HEK293 (cell line): ENCODE data around the gene STAB1.

Experiments used
- CTCF ChIA-PET: fragments of 350-600 bp; formaldehyde crosslinking; extraction: SDS; loops from one replicate; lab custom pipeline; 2021; ENCODE audit warnings: antibody characterized with exemption; lab: Yijun Ruan, JAX
- POLR2A ChIA-PET: fragments of 300-600 bp; formaldehyde crosslinking; extraction: SDS; loops from one replicate; lab custom pipeline; 2020; ENCODE audit warnings: antibody characterized with exemption, inconsistent platforms; lab: Yijun Ruan, JAX
- H3K27ac ChIP-seq: fragments of 200-500 bp; sonication (Bioruptor generic); 2 replicates; pipeline ENCODE4 v1.5.1; 2014; ENCODE audit warnings: low read depth, low read length, control low read depth, inconsistent platforms; ENCODE audit errors: extremely low read depth
- H3K36me3 ChIP-seq, 2 experiments: fragments of 200-500 bp in 1 of 2; sonication (Bioruptor generic) in 1 of 2; 1 replicate in 1 of 2; 2 replicates in 1 of 2; pipeline ENCODE4 v1.5.1; 2014 to 2017; ENCODE audit warnings: inconsistent platforms in 2 of 2, low read length in 2 of 2; ENCODE audit not compliant: control insufficient read depth in 2 of 2, insufficient read depth in 1 of 2
- H3K4me1 ChIP-seq: fragments of 200-500 bp; sonication (Bioruptor generic); 2 replicates; pipeline ENCODE4 v1.5.1; 2014; ENCODE audit warnings: mild to moderate bottlenecking, low read length, inconsistent platforms; ENCODE audit not compliant: control insufficient read depth, insufficient read depth
- H3K4me3 ChIP-seq: 2 replicates; pipeline ENCODE4 v1.5.1; 2011; ENCODE audit warnings: low read depth, mild to moderate bottlenecking, control low read depth, low read length, moderate library complexity
- H3K9me3 ChIP-seq: fragments of 200-500 bp; sonication (Bioruptor generic); 2 replicates; pipeline ENCODE4 v1.5.1; 2014; ENCODE audit warnings: low read depth, low read length, inconsistent platforms; ENCODE audit not compliant: control insufficient read depth, insufficient read depth
- HOXC10 ChIP-seq: sonication (generic); formaldehyde crosslinking; IDR thresholded peaks from 2 replicates; pipeline ENCODE4 v1.8.1; 2023; ENCODE audit warnings: mild to moderate bottlenecking, missing genetic modification reagents
- YY1 ChIP-seq: fragments of 450-650 bp; formaldehyde crosslinking; IDR thresholded peaks from 2 replicates; pipeline ENCODE4 v1.5.1; 2018; ENCODE audit warnings: missing biosample characterization, missing genetic modification characterization
- ZNF140 ChIP-seq: fragments of 450-650 bp; formaldehyde crosslinking; IDR thresholded peaks from 2 replicates; pipeline ENCODE4 v1.5.1; 2016; ENCODE audit warnings: missing biosample characterization, missing genetic modification characterization
- ZNF155 ChIP-seq: fragments of 450-650 bp; formaldehyde crosslinking; IDR thresholded peaks from 2 replicates; pipeline ENCODE4 v1.5.1; 2016; ENCODE audit warnings: missing biosample characterization, missing genetic modification characterization
- ZNF184 ChIP-seq: fragments of 450-650 bp; IDR thresholded peaks from 2 replicates; pipeline ENCODE4 v1.5.1; 2018; ENCODE audit warnings: missing biosample characterization, mild to moderate bottlenecking, missing genetic modification characterization
- ZNF221 ChIP-seq: fragments of 450-650 bp; formaldehyde crosslinking; IDR thresholded peaks from 2 replicates; pipeline ENCODE4 v1.5.1; 2017; ENCODE audit warnings: missing biosample characterization, missing genetic modification characterization, borderline replicate concordance
- ZNF426 ChIP-seq: fragments of 450-650 bp; formaldehyde crosslinking; IDR thresholded peaks from 2 replicates; pipeline ENCODE4 v1.5.1; 2017; ENCODE audit warnings: missing biosample characterization, missing genetic modification characterization, mild to moderate bottlenecking, inconsistent platforms, moderate library complexity
- ZNF571 ChIP-seq: fragments of 450-650 bp; formaldehyde crosslinking; IDR thresholded peaks from 2 replicates; pipeline ENCODE4 v1.5.0; 2017; ENCODE audit warnings: missing biosample characterization, missing genetic modification characterization
- ZNF610 ChIP-seq: fragments of 450-650 bp; formaldehyde crosslinking; IDR thresholded peaks from 2 replicates; pipeline ENCODE4 v1.5.1; 2016; ENCODE audit warnings: missing biosample characterization, missing genetic modification characterization, borderline replicate concordance
- ZNF660 ChIP-seq: fragments of 450-650 bp; IDR thresholded peaks from 2 replicates; pipeline ENCODE4 v1.5.1; 2018; ENCODE audit warnings: missing biosample characterization, mild to moderate bottlenecking, missing genetic modification characterization
- ZNF664 ChIP-seq: fragments of 450-650 bp; formaldehyde crosslinking; IDR thresholded peaks from 2 replicates; pipeline ENCODE4 v1.5.1; 2016; ENCODE audit warnings: missing biosample characterization, missing genetic modification characterization
- TF ChIP-seq, protein P1 (sequence below): fragments of 450-650 bp; formaldehyde crosslinking; IDR thresholded peaks from 2 replicates; pipeline ENCODE4 v1.5.1; 2016; ENCODE audit warnings: missing biosample characterization, missing genetic modification characterization
- TF ChIP-seq, protein P2 (sequence below): fragments of 450-650 bp; formaldehyde crosslinking; optimal IDR thresholded peaks from 2 replicates; pipeline ENCODE3; 2016; ENCODE audit warnings: missing biosample characterization, mild to moderate bottlenecking, missing genetic modification characterization
- TF ChIP-seq, protein P3 (sequence below): fragments of 450-650 bp; formaldehyde crosslinking; IDR thresholded peaks from 2 replicates; pipeline ENCODE4 v1.5.1; 2016; ENCODE audit warnings: missing biosample characterization, missing genetic modification characterization
- TF ChIP-seq, protein P4 (sequence below): fragments of 450-650 bp; formaldehyde crosslinking; IDR thresholded peaks from 2 replicates; pipeline ENCODE4 v1.5.1; 2016; ENCODE audit warnings: missing biosample characterization, missing genetic modification characterization
- TF ChIP-seq, protein P5 (sequence below): fragments of 450-650 bp; IDR thresholded peaks from 2 replicates; pipeline ENCODE4 v1.5.1; 2018; ENCODE audit warnings: missing biosample characterization, mild to moderate bottlenecking, missing genetic modification characterization
- TF ChIP-seq, protein P6 (sequence below): sonication (generic); formaldehyde crosslinking; IDR thresholded peaks from 2 replicates; pipeline ENCODE4 v1.8.1; 2022; ENCODE audit warnings: mild to moderate bottlenecking, moderate library complexity, missing genetic modification reagents
- TF ChIP-seq, protein P7 (sequence below): fragments of 450-650 bp; formaldehyde crosslinking; IDR thresholded peaks from 2 replicates; pipeline ENCODE4 v1.5.1; 2016; ENCODE audit warnings: missing biosample characterization, missing genetic modification characterization
- TF ChIP-seq, protein P8 (sequence below): fragments of 450-650 bp; formaldehyde crosslinking; IDR thresholded peaks from 2 replicates; pipeline ENCODE4 v1.5.1; 2016; ENCODE audit warnings: missing biosample characterization, missing genetic modification characterization, low read depth

The STAB1 gene

DNA sequence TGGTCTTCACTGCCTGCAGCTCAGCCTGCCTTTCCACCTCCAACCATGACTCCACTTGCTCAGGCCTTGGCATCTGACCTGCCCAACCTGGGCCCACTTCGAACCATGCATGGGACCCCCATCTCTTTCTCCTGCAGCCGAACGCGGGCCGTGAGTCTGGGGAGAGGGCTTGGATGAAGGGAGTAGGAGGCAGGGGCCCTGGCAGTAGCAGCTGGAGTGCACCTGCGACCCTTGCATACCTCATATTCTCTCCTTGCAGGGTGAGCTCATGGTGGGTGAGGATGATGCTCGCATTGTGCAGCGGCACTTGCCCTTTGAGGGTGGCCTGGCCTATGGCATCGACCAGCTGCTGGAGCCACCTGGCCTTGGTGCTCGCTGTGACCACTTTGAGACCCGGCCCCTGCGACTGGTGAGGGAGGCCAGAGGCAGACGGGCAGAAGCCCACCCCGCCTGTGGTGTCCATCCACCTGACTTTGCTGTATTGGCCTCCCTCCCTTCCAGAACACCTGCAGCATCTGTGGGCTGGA lies 25.1 kb downstream of the STAB1 start (continued):
- TF ChIP-seq YY1: no peak
- TF ChIP-seq ZNF184: no peak
- no peak for TF ChIP-seq ZNF664 (tag by site-specific recombination)
- TF ChIP-seq, protein P1, sequence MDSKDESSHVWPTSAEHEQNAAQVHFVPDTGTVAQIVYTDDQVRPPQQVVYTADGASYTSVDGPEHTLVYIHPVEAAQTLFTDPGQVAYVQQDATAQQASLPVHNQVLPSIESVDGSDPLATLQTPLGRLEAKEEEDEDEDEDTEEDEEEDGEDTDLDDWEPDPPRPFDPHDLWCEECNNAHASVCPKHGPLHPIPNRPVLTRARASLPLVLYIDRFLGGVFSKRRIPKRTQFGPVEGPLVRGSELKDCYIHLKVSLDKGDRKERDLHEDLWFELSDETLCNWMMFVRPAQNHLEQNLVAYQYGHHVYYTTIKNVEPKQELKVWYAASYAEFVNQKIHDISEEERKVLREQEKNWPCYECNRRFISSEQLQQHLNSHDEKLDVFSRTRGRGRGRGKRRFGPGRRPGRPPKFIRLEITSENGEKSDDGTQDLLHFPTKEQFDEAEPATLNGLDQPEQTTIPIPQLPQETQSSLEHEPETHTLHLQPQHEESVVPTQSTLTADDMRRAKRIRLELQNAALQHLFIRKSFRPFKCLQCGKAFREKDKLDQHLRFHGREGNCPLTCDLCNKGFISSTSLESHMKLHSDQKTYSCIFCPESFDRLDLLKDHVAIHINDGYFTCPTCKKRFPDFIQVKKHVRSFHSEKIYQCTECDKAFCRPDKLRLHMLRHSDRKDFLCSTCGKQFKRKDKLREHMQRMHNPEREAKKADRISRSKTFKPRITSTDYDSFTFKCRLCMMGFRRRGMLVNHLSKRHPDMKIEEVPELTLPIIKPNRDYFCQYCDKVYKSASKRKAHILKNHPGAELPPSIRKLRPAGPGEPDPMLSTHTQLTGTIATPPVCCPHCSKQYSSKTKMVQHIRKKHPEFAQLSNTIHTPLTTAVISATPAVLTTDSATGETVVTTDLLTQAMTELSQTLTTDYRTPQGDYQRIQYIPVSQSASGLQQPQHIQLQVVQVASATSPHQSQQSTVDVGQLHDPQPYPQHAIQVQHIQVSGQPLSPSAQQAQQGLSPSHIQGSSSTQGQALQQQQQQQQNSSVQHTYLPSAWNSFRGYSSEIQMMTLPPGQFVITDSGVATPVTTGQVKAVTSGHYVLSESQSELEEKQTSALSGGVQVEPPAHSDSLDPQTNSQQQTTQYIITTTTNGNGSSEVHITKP (tag by site-specific recombination): no peak
- TF ChIP-seq ZNF221: no peak
- TF ChIP-seq ZNF426 (tag by site-specific recombination): no peak
- TF ChIP-seq ZNF155 (tag by site-specific recombination): no peak
- no peak for TF ChIP-seq ZNF140 (tag by site-specific recombination)
- TF ChIP-seq ZNF610 (tag by site-specific recombination): no peak
- TF ChIP-seq, protein P2, sequence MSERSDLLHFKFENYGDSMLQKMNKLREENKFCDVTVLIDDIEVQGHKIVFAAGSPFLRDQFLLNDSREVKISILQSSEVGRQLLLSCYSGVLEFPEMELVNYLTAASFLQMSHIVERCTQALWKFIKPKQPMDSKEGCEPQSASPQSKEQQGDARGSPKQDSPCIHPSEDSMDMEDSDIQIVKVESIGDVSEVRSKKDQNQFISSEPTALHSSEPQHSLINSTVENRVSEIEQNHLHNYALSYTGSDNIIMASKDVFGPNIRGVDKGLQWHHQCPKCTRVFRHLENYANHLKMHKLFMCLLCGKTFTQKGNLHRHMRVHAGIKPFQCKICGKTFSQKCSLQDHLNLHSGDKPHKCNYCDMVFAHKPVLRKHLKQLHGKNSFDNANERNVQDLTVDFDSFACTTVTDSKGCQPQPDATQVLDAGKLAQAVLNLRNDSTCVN (tag by site-specific recombination): no peak

DNA sequence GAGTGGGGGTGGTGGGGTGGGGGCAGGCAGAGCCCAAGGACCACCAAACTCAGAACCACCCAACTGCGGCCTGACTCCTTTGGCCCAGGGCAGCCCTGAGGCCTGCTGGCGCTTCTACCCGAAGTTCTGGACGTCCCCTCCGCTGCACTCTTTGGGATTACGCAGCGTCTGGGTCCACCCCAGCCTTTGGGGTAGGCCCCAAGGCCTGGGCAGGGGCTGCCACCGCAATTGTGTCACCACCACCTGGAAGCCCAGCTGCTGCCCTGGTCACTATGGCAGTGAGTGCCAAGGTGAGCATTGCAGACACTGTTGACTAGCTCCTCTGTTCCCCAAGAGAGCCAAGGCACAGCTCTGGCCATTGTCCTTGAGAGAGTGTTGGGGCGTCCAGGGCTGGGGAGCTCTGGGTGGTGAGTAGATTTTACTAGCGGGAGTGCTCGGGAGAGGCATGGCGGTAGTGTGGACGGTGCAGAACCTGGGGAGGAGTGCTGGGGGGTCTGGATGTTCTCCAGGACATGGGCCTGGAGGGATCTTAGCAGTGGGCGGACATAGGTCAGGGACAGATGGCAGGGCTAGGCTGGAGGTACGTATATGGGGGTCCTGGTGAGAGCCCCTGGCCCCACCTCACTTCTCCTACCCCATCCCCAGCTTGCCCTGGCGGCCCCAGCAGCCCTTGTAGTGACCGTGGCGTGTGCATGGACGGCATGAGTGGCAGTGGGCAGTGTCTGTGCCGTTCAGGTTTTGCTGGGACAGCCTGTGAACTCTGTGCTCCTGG lies 25.8 kb downstream of the STAB1 start:
- ChIA-PET CTCF (no interaction called here), POLR2A (no interaction called here)
- Histone ChIP-seq H3K27ac (no peak overlapping the region), H3K9me3 (no peaks in the 10 kb centered on the region), H3K36me3 (peaks cover 0 to 25% of the 10 kb centered on the region in 2 experiments; a peak in 1 of 3 replicates), H3K4me1 (no peaks in the 10 kb centered on the region), H3K4me3 (no peak overlapping the region)
- TF ChIP-seq HOXC10 (CRISPR knock-in tag) (no peak), ZNF571 (tag by site-specific recombination) (no peak), ZNF660 (tag by site-specific recombination) (no peak)
- TF ChIP-seq, protein P3, sequence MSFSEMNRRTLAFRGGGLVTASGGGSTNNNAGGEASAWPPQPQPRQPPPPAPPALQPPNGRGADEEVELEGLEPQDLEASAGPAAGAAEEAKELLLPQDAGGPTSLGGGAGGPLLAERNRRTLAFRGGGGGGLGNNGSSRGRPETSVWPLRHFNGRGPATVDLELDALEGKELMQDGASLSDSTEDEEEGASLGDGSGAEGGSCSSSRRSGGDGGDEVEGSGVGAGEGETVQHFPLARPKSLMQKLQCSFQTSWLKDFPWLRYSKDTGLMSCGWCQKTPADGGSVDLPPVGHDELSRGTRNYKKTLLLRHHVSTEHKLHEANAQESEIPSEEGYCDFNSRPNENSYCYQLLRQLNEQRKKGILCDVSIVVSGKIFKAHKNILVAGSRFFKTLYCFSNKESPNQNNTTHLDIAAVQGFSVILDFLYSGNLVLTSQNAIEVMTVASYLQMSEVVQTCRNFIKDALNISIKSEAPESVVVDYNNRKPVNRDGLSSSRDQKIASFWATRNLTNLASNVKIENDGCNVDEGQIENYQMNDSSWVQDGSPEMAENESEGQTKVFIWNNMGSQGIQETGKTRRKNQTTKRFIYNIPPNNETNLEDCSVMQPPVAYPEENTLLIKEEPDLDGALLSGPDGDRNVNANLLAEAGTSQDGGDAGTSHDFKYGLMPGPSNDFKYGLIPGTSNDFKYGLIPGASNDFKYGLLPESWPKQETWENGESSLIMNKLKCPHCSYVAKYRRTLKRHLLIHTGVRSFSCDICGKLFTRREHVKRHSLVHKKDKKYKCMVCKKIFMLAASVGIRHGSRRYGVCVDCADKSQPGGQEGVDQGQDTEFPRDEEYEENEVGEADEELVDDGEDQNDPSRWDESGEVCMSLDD: no peak
- TF ChIP-seq, protein P4, sequence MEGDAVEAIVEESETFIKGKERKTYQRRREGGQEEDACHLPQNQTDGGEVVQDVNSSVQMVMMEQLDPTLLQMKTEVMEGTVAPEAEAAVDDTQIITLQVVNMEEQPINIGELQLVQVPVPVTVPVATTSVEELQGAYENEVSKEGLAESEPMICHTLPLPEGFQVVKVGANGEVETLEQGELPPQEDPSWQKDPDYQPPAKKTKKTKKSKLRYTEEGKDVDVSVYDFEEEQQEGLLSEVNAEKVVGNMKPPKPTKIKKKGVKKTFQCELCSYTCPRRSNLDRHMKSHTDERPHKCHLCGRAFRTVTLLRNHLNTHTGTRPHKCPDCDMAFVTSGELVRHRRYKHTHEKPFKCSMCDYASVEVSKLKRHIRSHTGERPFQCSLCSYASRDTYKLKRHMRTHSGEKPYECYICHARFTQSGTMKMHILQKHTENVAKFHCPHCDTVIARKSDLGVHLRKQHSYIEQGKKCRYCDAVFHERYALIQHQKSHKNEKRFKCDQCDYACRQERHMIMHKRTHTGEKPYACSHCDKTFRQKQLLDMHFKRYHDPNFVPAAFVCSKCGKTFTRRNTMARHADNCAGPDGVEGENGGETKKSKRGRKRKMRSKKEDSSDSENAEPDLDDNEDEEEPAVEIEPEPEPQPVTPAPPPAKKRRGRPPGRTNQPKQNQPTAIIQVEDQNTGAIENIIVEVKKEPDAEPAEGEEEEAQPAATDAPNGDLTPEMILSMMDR: no peak
- TF ChIP-seq, protein P5, sequence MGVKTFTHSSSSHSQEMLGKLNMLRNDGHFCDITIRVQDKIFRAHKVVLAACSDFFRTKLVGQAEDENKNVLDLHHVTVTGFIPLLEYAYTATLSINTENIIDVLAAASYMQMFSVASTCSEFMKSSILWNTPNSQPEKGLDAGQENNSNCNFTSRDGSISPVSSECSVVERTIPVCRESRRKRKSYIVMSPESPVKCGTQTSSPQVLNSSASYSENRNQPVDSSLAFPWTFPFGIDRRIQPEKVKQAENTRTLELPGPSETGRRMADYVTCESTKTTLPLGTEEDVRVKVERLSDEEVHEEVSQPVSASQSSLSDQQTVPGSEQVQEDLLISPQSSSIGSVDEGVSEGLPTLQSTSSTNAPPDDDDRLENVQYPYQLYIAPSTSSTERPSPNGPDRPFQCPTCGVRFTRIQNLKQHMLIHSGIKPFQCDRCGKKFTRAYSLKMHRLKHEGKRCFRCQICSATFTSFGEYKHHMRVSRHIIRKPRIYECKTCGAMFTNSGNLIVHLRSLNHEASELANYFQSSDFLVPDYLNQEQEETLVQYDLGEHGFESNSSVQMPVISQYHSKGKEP (tag by site-specific recombination): no peak
- TF ChIP-seq, protein P6, sequence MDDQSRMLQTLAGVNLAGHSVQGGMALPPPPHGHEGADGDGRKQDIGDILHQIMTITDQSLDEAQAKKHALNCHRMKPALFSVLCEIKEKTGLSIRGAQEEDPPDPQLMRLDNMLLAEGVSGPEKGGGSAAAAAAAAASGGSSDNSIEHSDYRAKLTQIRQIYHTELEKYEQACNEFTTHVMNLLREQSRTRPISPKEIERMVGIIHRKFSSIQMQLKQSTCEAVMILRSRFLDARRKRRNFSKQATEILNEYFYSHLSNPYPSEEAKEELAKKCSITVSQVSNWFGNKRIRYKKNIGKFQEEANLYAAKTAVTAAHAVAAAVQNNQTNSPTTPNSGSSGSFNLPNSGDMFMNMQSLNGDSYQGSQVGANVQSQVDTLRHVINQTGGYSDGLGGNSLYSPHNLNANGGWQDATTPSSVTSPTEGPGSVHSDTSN (CRISPR knock-in tag): no peak
- TF ChIP-seq, protein P7, sequence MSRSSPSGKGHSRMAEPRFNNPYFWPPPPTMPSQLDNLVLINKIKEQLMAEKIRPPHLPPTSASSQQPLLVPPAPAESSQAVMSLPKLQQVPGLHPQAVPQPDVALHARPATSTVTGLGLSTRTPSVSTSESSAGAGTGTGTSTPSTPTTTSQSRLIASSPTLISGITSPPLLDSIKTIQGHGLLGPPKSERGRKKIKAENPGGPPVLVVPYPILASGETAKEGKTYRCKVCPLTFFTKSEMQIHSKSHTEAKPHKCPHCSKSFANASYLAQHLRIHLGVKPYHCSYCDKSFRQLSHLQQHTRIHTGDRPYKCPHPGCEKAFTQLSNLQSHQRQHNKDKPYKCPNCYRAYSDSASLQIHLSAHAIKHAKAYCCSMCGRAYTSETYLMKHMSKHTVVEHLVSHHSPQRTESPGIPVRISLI: no peak
- TF ChIP-seq, protein P8, sequence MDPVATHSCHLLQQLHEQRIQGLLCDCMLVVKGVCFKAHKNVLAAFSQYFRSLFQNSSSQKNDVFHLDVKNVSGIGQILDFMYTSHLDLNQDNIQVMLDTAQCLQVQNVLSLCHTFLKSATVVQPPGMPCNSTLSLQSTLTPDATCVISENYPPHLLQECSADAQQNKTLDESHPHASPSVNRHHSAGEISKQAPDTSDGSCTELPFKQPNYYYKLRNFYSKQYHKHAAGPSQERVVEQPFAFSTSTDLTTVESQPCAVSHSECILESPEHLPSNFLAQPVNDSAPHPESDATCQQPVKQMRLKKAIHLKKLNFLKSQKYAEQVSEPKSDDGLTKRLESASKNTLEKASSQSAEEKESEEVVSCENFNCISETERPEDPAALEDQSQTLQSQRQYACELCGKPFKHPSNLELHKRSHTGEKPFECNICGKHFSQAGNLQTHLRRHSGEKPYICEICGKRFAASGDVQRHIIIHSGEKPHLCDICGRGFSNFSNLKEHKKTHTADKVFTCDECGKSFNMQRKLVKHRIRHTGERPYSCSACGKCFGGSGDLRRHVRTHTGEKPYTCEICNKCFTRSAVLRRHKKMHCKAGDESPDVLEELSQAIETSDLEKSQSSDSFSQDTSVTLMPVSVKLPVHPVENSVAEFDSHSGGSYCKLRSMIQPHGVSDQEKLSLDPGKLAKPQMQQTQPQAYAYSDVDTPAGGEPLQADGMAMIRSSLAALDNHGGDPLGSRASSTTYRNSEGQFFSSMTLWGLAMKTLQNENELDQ (tag by site-specific recombination): no peak
